Gastrocnemius medialis (tissue), 4 donors: Measurements from ENCODE around the gene NYAP1. TPM values are rescaled to one million over a fixed set of nuclear protein-coding genes. Genes with fewer than 3 reads are reported as not detected.

Experiments used
- ATAC-seq, 2 donors: fragments of 150-250 bp; one replicate each; pipeline ENCODE4 v1.9.1; 2016
- DNase-seq, 2 donors: peaks; one replicate each; pipeline ENCODE4 v3.0.0-alpha.2; 2019
- H3K27ac ChIP-seq, 4 donors: fragments of 200-600 bp; sonication (generic); 1 replicate in 1 of 4; 2 replicates in 3 of 4; pipeline ENCODE4 v1.5.1; 2016 to 2018; ENCODE audit warnings: mild to moderate bottlenecking in 2 of 4, moderate library complexity in 1 of 4
- H3K27me3 ChIP-seq, 3 donors: fragments of 200-600 bp; sonication (generic) in 2 of 3; 1 replicate in 1 of 3; 2 replicates in 2 of 3; pipeline versions ENCODE4 v1.5.1 to v1.6.0; 2016 to 2019; ENCODE audit warnings: mild to moderate bottlenecking in 1 of 3, moderate library complexity in 1 of 3
- H3K36me3 ChIP-seq, 2 donors: fragments of 200-600 bp; sonication (generic) in 1 of 2; one replicate each; pipeline ENCODE4 v1.5.1; 2017 to 2018
- H3K4me1 ChIP-seq, 2 donors: fragments of 200-600 bp; sonication (generic) in 1 of 2; one replicate each; pipeline ENCODE4 v1.5.1; 2016 to 2017; ENCODE audit warnings: mild to moderate bottlenecking in 2 of 2
- H3K4me3 ChIP-seq, 4 donors: fragments of 200-600 bp; sonication (generic) in 3 of 4; 1 replicate in 1 of 4; 2 replicates in 3 of 4; pipeline ENCODE4 v1.5.1; 2016 to 2019; ENCODE audit warnings: mild to moderate bottlenecking in 2 of 4
- H3K9me3 ChIP-seq, 3 donors: fragments of 200-600 bp; sonication (generic) in 2 of 3; 1 replicate in 1 of 3; 2 replicates in 2 of 3; pipeline ENCODE4 v1.5.1; 2016 to 2019
- CTCF ChIP-seq, 5 experiments: fragments of 450-650 bp in 3 of 5; fragments of 200-600 bp in 2 of 5; sonication (generic) in 2 of 5; IDR thresholded peaks in 4 of 5; conservative IDR thresholded peaks in 1 of 5; 1 replicate in 4 of 5; 2 replicates in 1 of 5; pipeline ENCODE4 v1.5.1; 2016 to 2019; ENCODE audit warnings: antibody characterized with exemption in 5 of 5, mild to moderate bottlenecking in 3 of 5, moderate library complexity in 3 of 5
- POLR2A ChIP-seq, 2 donors: fragments of 450-650 bp; IDR thresholded peaks; one replicate each; pipeline ENCODE4 v1.6.1; 2017; ENCODE audit warnings: antibody characterized with exemption in 2 of 2, mild to moderate bottlenecking in 2 of 2, moderate library complexity in 2 of 2
- in situ Hi-C, 4 donors: fragments of 200-750 bp; cut with MboI; loops; one replicate each; pipeline versions ENCODE4 v1.15.0 to v1.8.0; 2017; ENCODE audit warnings: low sequenced_read_pairs in 4 of 4
- intact Hi-C: fragments of 100-400 bp; cut with DNase I; formaldehyde crosslinking; loops from one replicate; pipeline ENCODE4 v1.15.1; 2023; ENCODE audit warnings: low total_unique reads
- total RNA-seq, 4 donors: library from RNA; depleted of rRNA; stranded (reverse); fragments of >200 nt; gene quantifications; one replicate each; pipeline versions ENCODE4 v1.1.0 to v1.2.3, GENCODE V29; 2016

NYAP1 gene
- total RNA-seq, 4 donors from 2014 or later, result 0.29 TPM; not detected in 3

GRCh38 chr7:100478958-100479660 lies 4.6 kb upstream of the NYAP1 start, which contains the start of gene TSC22D4:
TSS of gene TSC22D4 (minus strand) at chr7:100479214. CDS start at chr7:100478038, 1,176 bp downstream.
- ATAC-seq, result peak; percentile 97 to 98
- in situ Hi-C loops, result loop anchor here in 3 of 4 donors (5.0 to 10.0 kb wide), 3 partner anchors 63 to 216 kb away; partner anchors contain the start of gene GIGYF1 (in 2 of the 3)

GRCh38 chr7:100481466-100481865 lies 2.3 kb upstream of the NYAP1 start:
- Histone ChIP-seq H3K9me3 (no peaks in the 10 kb centered on the region), H3K36me3 (no peaks in the 10 kb centered on the region), H3K4me1 (peaks cover 24 to 29% of the 10 kb centered on the region in 2 donors), H3K27ac (no peak overlapping the region), H3K4me3 (no peak overlapping the region), H3K27me3 (no peaks in the 10 kb centered on the region)
- no peak for DNase-seq
- TF ChIP-seq POLR2A (IDR thresholded peaks at IDR 0.05), result no peak
- TF ChIP-seq CTCF (IDR thresholded peaks at IDR 0.05 in 4 of 5, conservative IDR thresholded peaks at IDR 0.05 in 1 of 5), result no peak
- ATAC-seq, result no peak
- in situ Hi-C loops, result no loop called here
- intact Hi-C loops, result loop anchor here (5.0 kb wide), 1 partner anchor 81 kb away; no protein-coding TSS in a partner anchor

More at GRCh38 chr7:100478958-100479660, 4.6 kb upstream of the NYAP1 start, which contains the start of gene TSC22D4:
- Histone ChIP-seq H3K4me3 (peak within 1 kb of the TSS; percentile 96 to 100 (median 98)), H3K27me3 (no peaks in the 10 kb centered on the region), H3K9me3 (no peaks in the 10 kb centered on the region), H3K36me3 (peaks cover 0 to 5% of the 10 kb centered on the region in 2 donors), H3K4me1 (peaks cover 33 to 36% of the 10 kb centered on the region in 2 donors), H3K27ac (peak within 1 kb of the TSS; percentile 90 to 99 (median 94))
- peak; percentile 79 to 90 for TF ChIP-seq POLR2A (IDR thresholded peaks at IDR 0.05)
- no peak for TF ChIP-seq CTCF (IDR thresholded peaks at IDR 0.05 in 4 of 5, conservative IDR thresholded peaks at IDR 0.05 in 1 of 5)
- intact Hi-C loops, result loop anchor here (2.0 to 10.0 kb wide), 4 partner anchors 42 to 226 kb away; partner anchors contain the start of genes AGFG2, GNB2, POP7 and PPP1R35
- peak; percentile 95 for DNase-seq

- intact Hi-C loops, result loop anchor here (1.0 to 5.0 kb wide), 2 partner anchors 13 to 80 kb away; no protein-coding TSS in a partner anchor
- no peak overlapping the region for H3K27ac ChIP-seq
- peak overlapping the region; percentile 54 to 88 (median 60) for H3K4me3 ChIP-seq
- in situ Hi-C loops, result no loop called here
- peaks cover 11 to 17% of the 10 kb centered on the region in 2 donors for H3K4me1 ChIP-seq
- no peak for ATAC-seq
- H3K9me3 ChIP-seq, result no peaks in the 10 kb centered on the region
- H3K27me3 ChIP-seq, result no peaks in the 10 kb centered on the region
- no peaks in the 10 kb centered on the region for H3K36me3 ChIP-seq
- no peak for DNase-seq
- TF ChIP-seq POLR2A (IDR thresholded peaks at IDR 0.05) (no peak), CTCF (IDR thresholded peaks at IDR 0.05 in 4 of 5, conservative IDR thresholded peaks at IDR 0.05 in 1 of 5) (no peak)
These were observed 1.0 kb upstream of the NYAP1 start for GRCh38 chr7:100482728-100483089.

GRCh38 chr7:100483090-100483721 lies 521 bp upstream of the NYAP1 start:
- no peak for TF ChIP-seq POLR2A (IDR thresholded peaks at IDR 0.05)
- peak; percentile 79 to 99 (median 98) for TF ChIP-seq CTCF (IDR thresholded peaks at IDR 0.05 in 4 of 5, conservative IDR thresholded peaks at IDR 0.05 in 1 of 5)
- Histone ChIP-seq H3K9me3 (no peaks in the 10 kb centered on the region), H3K27me3 (no peaks in the 10 kb centered on the region), H3K36me3 (no peaks in the 10 kb centered on the region), H3K4me1 (peaks cover 11 to 12% of the 10 kb centered on the region in 2 donors), H3K4me3 (peak overlapping the region; percentile 54 to 88 (median 60)), H3K27ac (no peak overlapping the region)
- intact Hi-C loops (loop anchor here (1.0 to 5.0 kb wide), 2 partner anchors 14 to 79 kb away; no protein-coding TSS in a partner anchor), in situ Hi-C loops (no loop called here)
- ATAC-seq, result peak in 1 of 2 donors; percentile 28
- DNase-seq, result peak in 1 of 2 donors; percentile 34
